ENCODE data around the gene OOSP1.
"Not testable (repeated sequence)": the region's sequence is repeated elsewhere in the genome, so short reads cannot be mapped to it uniquely, and the experiment has no call there.

OOSP1 gene

DNA sequence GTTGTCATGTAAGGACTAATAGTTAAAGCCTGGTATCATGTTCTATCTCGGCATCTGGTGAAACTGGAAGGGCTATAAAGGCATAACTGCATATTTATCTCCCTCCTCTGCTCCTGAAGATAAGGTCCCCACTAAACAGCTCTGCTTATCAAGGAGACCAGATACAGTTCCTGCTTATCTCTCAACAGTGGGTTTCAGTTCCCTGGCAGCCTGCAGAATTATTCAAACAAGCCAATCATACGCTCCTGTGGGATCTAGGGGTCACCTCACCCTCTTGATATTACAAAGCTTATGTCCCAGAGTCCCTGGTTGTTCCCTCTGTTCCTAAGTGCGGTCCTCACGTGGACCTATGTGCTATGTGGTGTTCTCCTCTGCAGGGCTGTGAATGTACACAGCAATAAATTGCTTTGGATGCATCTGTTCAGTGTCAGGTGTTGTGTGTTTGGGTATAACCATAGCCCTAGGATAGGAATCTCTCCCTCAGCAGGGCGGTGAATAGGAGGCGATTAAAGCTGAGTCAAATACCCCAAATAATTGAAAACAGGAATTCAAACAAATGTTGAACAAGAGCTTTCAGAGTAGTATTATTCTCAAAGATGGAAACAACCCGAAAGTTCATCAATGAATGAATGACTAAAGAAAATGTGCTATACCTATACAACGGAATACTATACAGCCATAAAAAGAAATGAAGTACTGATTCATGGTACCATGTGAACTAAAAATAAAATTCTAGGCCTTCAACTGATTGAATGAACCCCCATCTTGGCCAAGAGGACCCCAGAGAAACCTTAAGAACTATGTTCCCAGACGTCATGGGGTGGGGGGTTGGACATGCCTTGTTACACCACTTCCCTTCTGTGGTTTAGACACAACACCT, 22.5 kb downstream of the OOSP1 start:
- DNase-seq (ENCODE audit: low read depth), result no peak

DNA sequence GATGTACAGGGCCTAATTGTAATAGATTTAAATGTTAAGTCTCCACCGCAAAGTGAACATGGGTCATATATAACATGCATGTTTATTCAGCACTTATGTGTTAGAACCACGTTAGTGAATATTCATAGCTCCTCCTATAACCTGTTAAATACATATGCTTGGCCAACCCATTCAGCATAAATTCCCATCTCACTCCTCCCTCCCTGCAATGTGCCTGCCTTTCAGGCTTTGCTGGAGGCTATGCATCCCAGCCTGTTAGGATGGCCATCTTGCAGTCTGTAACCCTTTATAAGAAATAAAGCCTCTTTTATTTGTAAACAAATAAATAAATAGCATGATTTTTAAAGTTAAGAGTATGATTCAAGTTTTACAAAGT, 23.9 kb downstream of the OOSP1 start:
- no peak for DNase-seq (ENCODE audit: low read depth)

DNA sequence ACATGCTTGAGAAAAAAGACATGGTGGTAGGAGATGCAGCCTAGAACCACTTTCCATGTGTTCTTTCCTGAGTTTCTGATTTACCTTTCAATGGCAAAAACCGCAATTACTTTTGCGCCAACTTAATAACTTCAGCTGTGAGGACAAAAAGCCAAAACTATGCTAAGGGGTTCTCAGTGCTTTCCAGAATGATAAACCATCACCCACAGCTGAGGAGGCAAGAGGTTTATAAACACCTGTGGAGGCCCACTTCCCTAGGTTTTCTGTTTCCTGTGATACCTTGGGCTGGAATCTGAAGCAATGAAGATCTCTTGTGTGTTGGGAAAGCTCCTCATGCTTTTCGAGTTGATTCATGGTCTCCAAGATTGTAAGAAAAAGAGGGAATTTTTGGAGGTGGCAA, 25.5 kb downstream of the OOSP1 start, which contains the start of gene OOSP4A:
TSS of gene OOSP4A (plus strand) at position 301 of the 400 bp plus-strand sequence. CDS start at position 301, 0 bp downstream.
- DNase-seq (ENCODE audit: low read depth), result no peak

DNA sequence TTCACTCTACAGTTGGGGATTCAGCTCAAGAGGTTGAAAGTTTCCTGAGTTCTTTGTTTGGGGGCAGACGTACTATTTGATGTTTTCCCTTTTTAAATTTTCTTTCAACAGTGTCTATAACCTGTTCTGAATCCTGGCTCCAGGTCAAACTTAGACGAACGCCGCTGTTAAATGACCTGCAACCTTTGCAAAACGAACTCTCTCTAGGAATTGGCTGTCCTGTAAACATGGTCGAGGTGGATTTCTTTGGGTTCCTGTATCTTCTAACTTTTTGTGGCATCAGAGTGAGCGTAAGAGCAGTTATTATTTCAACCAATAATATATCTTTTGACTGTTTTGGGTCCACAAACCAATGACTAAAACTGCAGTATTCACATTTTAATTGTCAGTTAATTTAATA, 27.2 kb downstream of the OOSP1 start:
- DNase-seq (ENCODE audit: low read depth), result no peak

DNA sequence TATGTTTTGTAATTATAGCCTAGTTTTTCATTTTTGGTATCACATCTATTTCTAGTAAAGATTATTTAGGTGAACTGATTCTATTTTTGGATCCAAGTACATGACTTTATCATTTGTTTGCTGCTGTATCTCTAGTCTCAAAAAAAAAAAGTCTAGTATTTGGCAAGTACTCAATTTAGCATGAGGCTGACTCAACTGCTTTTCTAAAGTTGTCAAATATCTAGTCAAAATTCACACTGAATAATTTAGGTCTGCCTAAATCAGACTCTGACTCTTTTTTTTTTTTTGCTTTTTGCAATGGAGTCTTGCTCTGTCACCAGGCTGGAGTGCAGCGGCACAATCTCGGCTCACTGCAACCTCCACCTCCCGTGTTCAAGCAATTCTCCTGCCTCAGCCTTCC, 28.0 kb downstream of the OOSP1 start:
- DNase-seq (ENCODE audit: low read depth), result no peak

DNA sequence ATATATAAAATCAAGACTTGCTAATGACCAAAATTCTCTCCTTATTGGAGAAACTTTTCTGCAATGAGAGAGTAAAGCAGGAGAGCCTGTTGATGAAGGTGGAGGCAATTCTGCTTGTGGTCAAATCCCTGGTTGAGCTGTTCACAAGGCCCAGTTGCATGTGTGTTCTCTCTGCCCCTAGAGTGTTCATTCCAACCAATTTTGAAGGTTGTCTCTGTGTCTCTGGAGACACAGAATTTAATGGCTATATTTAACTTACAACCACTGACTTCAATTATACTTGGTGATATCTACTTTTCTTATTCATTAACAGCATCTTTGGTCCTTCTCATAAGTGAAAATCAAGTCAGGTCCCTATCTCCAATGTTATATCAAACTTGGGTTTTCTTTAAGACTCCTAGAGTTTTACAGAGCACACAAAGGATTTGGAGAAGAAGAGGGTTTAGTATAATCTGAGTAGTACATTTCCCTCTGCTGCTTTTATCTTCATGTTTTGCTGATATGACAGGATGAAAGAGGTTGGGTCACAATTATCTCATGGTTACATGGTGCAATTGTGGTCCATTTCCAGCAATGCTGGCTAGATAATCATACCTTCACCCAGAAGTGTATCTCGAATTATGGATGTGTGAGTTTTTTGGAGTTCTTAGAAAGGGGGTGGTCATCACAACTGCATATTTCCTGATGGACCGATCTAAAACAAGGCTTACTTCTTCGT, 29.6 kb downstream of the OOSP1 start:
- no peak for DNase-seq (ENCODE audit: low read depth)

DNA sequence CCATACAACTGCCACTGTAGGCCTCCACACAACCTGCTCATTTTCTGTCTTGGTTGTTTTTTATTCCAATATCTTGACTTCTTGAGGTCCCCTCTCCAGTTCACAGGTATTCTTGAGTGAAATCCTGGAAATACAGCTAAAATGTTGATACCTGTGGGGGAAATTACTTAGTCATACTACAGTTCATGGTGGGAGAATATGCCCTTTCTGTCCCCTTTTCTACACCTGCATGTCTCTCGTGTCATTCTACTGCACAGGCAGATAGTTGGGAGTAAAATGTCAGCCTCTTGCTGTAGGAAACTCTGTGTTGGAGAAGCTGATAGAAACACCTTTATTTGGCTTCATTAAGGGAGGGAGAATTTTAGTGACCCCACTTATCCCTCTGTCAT, 30.2 kb downstream of the OOSP1 start:
- no peak for DNase-seq (ENCODE audit: low read depth)

DNA sequence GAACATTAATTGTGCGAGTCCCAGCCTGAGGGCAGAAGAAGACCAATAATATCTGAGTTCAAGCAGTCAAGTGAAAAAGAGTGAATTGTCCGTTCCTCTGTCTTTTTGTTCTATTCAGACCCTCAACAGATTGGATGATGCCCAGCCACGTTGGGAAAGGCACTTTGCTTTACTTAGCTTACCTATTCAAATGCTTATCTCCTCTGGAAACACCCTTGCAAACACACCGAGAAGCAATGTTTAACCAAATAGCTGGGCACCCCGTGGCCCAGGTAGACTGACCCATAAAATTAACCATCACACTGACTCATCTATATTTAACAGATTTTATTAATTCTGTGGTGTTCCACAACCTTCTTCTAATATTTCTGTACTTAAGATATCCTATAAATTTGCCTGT, 34.9 kb downstream of the OOSP1 start:
- DNase-seq (ENCODE audit: low read depth), result no peak

DNA sequence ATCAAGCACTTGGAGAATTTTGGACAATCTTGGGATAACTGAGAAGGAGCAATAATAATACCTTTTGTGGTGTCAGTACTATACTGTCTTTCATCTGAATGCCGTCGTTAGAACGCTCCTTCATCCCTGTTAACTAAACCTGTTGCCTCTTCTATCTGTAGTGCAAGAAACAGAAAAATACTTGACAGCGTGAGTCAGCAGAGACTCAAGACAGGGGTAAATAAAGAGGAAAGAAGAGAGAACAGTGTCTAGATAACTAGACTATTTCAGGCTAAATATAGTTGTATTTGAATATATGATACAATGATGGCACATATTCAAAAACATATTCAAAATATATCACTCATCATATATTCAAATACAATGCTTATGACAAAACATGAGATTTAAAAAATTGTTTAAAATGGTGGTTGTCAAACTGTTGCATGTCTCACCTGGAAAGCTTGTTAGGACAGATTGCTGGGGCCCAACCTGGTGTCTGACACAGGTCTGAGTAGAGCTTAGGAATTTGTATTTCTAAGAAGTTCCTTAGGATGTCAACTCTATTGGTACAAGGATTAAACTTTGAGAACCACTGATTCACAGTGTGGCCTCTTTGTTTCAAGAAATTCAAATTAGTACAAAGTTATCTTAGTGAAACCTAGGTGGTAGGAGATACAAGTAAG, 43.0 kb downstream of the OOSP1 start:
- DNase-seq (ENCODE audit: low read depth), result no peak

DNA sequence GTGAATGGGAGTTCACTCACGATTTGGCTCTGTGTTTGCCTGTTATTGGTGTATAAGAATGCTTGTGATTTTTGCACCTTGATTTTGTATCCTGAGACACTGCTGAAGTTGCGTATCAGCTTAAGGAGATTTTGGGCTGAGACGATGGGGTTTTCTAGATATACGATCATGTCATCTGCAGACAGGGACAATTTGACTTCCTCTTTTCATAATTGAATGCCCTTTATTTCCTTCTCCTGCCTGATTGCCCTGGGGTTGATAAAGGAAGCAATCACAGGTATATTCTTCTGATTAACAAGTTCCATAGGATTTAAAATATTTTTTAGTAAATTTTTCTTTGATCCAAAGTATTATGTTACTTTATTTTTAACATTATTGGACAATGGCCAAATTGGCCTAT, 43.8 kb downstream of the OOSP1 start:
- DNase-seq (ENCODE audit: low read depth), result not testable (repeated sequence)

DNA sequence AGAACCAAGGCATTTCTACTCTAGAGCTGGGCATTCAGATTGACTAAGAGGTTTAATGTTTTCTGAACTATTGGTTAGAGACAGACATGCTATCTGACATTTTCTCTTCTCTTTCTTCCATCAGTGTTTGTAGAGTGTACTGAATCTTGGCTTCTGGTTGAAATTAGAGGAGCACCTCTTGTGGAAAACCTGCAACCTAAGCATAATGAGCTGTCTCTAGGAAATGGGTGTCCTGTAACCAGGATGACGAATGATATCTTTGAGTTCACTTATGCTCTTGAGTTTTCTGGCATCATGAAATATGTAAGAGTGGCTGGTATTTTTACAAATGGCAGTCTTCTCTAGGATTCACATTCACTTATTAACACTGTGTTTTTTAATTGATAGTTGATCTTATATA, 45.0 kb downstream of the OOSP1 start:
- no peak for DNase-seq (ENCODE audit: low read depth)

DNA sequence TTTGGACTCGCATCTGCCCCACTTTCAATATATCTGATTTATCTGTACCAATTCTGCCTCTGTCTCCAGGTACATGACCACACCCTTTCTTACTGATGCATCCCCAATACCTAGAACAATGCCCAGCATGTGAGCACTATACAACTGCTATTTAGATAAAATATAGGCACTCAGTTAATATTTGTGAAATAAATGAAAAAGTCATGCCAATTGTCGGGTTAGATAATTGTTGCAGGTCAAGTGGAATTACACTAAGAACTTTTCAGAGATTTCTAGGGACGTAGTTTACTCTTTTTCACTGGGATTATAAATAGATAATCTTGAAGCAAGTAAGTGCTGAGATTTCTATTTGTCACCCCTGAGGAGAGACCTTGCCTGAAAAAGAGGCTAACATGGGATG, 46.1 kb downstream of the OOSP1 start:
- DNase-seq (ENCODE audit: low read depth), result no peak

DNA sequence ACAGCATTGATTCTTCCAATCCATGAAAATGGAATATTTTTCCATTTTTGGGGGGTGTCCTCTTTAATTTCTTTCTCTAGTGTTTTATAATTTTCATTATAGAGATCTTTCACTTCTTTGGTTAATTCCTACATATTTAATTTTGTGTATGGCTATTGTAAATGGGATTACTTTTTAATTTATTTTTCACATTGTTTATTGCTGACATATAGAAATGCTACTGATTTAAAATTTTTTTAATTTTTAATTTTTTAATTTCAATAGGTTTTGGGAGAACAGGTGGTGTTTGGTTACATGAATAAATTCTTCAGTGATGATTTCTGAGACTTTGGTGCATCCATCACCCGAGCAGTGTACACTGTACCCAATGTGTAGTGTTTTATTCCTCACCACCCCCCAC, 52.2 kb downstream of the OOSP1 start:
- no peak for DNase-seq (ENCODE audit: low read depth)

DNA sequence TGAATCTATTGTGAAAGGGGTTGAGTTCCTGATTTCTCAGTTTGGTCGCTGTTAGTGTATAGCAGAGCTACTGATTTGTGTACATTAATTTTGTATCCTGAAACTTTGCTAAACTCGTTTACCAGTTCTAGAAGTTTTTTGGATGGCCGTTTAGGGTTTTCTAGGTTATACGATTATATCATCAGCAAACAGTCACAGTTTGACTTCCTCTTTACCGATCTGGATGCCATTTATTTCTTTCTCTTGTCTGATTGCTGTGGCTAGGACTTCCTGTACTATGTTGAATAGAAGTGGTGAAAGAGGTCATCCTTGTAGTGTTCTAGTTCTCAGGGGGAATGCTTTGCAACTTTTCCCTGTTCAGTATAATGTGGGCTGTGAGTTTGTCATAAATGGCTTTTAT, 54.2 kb downstream of the OOSP1 start:
- no peak for DNase-seq (ENCODE audit: low read depth)

DNA sequence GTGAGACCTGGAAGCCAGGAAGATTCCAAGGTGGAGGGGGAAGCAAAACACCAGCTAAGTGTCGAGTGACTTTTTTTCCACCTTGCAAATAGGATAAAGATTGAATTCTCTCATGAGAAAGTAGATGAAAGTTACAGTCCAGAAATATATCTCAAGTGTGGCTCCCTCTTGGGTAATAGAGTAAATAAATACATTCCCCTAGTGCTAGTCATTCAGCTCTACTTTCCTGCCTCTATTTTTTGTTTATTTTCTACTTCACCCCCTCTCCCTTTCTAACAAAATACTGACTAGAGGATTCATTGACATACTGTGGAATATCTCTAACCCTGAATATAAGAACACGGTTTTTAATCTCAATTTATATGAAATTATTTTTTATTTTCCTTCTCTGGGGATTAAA, 59.6 kb downstream of the OOSP1 start:
- no peak for DNase-seq (ENCODE audit: low read depth)

DNA sequence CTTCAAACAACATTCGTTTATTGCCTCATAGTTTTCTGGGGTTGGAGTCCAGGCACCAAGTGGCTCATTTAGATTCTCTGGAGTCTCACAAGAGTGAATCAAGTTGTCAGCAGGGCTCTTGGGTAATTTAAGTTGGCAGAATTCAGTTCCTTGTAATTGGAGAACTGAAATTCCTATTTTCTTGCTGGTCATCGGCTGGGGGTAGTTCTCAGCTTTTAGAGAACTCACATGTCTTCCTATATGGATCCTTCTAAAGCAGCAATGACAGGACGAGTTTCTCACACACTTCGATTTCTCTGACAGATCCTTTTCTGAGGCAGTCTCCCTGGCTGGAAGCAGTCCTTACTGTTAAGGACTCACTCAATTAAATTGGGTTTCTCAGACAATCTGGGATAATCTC, 61.5 kb downstream of the OOSP1 start:
- DNase-seq (ENCODE audit: low read depth), result no peak

DNA sequence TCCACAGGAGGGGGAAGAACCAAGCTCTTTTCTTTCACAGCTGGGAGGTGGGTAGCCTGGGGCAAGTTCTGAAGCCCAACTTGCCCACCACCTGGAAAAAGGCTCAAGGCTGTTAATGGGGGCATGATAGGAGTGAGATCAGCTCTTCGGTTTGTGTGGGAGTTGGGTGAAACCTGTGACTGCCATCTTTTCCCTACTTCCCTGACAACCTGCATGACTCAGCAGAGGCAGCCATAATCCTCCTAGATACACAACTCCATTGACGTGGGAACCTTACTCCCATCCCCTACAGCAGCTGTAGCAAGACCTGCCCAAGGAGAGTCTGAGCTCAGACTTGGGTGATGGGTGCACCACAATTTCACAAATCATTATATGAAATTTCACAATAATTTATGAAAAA, 65.5 kb downstream of the OOSP1 start:
- no peak for DNase-seq (ENCODE audit: low read depth)

DNA sequence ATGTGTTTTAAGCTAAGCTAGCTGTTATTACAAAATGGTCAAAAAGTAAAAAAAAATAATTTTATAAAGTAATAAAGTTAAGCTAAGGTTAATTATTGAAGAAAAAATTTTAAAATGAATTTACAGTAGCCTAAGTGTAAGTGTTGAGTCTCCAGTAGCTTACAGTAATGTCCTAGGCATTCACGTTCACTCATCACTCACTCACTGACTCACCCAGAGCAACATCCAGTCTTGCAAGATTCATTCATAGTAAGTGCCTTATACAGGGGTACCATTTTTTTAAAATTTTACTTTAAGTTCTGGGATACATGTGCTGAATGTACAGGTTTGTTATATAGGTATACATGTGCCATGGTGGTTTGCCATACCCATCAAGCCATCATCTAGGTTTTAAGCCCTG, 67.1 kb downstream of the OOSP1 start:
- DNase-seq (ENCODE audit: low read depth), result no peak

Data from activated gamma-delta T cell treated with anti-CD3 and anti-CD28 coated beads, Interleukin-2, amount 50 U/mL, for 16 hours (primary cell).